Heart left ventricle (tissue), 13 donors: ENCODE results near the gene ZMYND12.

Source experiments
- POLR2A ChIP-seq, 2 donors: fragments of 450-650 bp; IDR thresholded peaks; one replicate each; pipeline ENCODE4 v1.6.1; 2017; ENCODE audit warnings: antibody characterized with exemption in 2 of 2, mild to moderate bottlenecking in 2 of 2, moderate library complexity in 2 of 2
- TF ChIP-seq, protein P1 (sequence below), 12 donors: fragments of 200-600 bp; sonication (generic) in 4 of 12; IDR thresholded peaks; one replicate each; pipeline versions ENCODE4 v1.5.0 to v1.8.0; 2018 to 2022; ENCODE audit warnings: antibody characterized with exemption in 12 of 12, mild to moderate bottlenecking in 5 of 12
- donor health status: ischemic (EF 13 %, LVEDD 7.1; RV severe dilation, severe dysfunction).
- donor health status: DM: no; HTN: yes; CAD: no.
- donor health status: DM: no; HTN: no; CAD: no.
- donor health status: ischemic (EF 25% LVEDD 6.9; RV normal size, moderate dysfunction).
- donor health status: ischemic (EF 25% LVEDD 5.7; RV mildly dilated, moderate dysfunction).
- donor health status: ischemic (EF 35%, LVEDD 5.7; RV mildly dilated, moderate dysfunction).
- donor health status: nonischemic (EF 11% LVEDD 7.7; RV severe dilation, severe dysfunction).
- donor health status: DM: yes; HTN: yes; CAD: no.
- donor health status: PGD.
- donor health status: ischemic (EF 29% LVEDD 5.4; RV normal size, mild dysfunction).
- donor health status: nonischemic (EF 23%, LVEDD 6.1; RV moderate dilation, normal function).

DNA sequence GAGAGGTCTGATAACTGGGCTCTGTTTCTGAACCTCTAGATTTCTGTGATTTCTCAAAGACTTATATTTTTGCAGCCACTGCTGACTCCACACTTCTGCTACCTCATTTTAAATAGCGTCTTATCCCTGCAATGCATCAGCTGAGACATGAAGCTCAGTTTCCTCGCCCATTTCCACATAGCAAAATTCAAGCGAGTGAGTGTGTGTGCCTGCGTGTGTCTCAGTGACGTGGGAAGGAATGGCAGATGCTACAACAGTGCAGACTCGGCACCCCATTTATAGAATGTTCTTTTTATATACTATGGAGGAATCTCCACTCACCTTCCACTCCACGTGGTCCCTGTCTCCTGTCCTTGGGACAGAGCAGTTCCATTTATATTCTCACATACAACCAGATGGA, 35.7 kb downstream of the ZMYND12 start:
- TF ChIP-seq, protein P1, sequence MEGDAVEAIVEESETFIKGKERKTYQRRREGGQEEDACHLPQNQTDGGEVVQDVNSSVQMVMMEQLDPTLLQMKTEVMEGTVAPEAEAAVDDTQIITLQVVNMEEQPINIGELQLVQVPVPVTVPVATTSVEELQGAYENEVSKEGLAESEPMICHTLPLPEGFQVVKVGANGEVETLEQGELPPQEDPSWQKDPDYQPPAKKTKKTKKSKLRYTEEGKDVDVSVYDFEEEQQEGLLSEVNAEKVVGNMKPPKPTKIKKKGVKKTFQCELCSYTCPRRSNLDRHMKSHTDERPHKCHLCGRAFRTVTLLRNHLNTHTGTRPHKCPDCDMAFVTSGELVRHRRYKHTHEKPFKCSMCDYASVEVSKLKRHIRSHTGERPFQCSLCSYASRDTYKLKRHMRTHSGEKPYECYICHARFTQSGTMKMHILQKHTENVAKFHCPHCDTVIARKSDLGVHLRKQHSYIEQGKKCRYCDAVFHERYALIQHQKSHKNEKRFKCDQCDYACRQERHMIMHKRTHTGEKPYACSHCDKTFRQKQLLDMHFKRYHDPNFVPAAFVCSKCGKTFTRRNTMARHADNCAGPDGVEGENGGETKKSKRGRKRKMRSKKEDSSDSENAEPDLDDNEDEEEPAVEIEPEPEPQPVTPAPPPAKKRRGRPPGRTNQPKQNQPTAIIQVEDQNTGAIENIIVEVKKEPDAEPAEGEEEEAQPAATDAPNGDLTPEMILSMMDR (IDR thresholded peaks at IDR 0.05): no peak
- no peak for TF ChIP-seq POLR2A (IDR thresholded peaks at IDR 0.05)
